ENCODE data around the gene STXBP1.

The STXBP1 gene

DNA sequence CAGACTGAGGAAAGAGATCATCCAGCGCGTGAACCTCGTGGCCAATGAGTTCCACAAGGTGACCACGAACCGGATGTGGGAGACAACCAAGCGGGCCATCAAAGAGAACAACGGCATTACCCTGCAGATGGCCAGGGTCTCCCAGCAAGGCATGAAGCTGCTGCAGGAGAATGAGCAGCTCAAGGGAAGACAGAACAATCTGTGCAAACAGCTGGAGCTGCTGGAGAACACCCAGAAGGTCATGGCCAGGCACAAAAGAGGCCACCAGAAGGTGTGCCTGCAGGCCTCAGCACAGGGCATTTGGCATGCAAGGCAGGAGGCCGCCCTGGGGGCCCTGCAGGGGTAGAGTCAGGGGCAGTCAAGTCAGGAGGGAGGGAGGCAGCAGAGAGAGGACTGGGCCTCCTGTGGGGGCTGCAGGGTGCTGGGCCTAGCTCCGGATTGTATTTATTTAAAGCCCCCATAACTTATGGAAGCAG lies 99.2 kb downstream of the STXBP1 start:
- TF ChIP-seq, protein P1, sequence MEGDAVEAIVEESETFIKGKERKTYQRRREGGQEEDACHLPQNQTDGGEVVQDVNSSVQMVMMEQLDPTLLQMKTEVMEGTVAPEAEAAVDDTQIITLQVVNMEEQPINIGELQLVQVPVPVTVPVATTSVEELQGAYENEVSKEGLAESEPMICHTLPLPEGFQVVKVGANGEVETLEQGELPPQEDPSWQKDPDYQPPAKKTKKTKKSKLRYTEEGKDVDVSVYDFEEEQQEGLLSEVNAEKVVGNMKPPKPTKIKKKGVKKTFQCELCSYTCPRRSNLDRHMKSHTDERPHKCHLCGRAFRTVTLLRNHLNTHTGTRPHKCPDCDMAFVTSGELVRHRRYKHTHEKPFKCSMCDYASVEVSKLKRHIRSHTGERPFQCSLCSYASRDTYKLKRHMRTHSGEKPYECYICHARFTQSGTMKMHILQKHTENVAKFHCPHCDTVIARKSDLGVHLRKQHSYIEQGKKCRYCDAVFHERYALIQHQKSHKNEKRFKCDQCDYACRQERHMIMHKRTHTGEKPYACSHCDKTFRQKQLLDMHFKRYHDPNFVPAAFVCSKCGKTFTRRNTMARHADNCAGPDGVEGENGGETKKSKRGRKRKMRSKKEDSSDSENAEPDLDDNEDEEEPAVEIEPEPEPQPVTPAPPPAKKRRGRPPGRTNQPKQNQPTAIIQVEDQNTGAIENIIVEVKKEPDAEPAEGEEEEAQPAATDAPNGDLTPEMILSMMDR (IDR thresholded peaks at IDR 0.05; ENCODE audit: low read depth, low read length): no peak
- H3K4me3 ChIP-seq (ENCODE audit: low read depth, low read length): no peak overlapping the region

DNA sequence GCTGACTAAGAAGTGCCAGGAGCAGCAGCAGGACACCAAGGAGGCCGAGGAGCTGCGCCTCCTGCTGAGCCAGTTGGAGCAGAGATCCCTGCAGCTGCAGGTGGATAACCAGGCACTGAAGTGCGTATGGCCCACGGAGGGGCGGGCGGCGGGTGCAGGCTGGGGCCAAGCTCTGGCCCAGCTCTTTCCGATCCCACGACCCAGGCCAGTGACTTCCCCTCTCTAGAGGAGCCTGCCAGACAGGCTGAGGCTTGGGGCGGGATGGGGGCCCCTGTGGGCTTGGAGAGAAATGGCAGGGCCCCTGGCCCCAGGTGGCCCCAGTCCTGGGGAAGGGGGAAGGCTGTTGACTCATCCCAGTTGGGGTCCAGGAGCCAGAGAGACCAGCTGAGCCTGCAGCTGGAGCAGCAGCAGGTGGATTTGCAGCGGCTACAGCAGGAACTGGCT lies 99.8 kb downstream of the STXBP1 start:
- no peak overlapping the region for H3K4me3 ChIP-seq (ENCODE audit: low read depth, low read length)
- TF ChIP-seq, protein P1 (IDR thresholded peaks at IDR 0.05; ENCODE audit: low read depth, low read length): no peak

DNA sequence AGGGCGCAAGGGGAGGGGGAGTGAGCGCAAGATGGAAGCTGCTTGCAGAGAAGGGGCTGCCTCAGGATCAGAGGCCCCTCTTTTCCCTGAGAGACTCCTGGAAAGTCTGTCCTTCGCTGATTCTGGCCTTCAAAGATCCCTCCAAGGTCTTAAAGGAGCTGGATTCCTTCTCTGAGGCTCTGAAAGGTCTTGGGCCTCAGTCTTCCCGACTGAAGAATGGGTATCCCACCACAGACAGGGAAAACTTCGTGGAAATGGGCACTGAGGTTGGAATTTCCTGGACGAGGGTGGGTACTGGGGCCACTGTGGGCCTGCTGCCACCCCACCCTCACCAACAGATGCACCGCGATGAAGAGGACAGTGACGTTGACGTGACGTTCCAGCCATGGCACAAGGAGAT lies 100.3 kb downstream of the STXBP1 start:
- TF ChIP-seq, protein P1 (IDR thresholded peaks at IDR 0.05; ENCODE audit: low read depth, low read length): no peak
- H3K4me3 ChIP-seq (ENCODE audit: low read depth, low read length): no peak overlapping the region

DNA sequence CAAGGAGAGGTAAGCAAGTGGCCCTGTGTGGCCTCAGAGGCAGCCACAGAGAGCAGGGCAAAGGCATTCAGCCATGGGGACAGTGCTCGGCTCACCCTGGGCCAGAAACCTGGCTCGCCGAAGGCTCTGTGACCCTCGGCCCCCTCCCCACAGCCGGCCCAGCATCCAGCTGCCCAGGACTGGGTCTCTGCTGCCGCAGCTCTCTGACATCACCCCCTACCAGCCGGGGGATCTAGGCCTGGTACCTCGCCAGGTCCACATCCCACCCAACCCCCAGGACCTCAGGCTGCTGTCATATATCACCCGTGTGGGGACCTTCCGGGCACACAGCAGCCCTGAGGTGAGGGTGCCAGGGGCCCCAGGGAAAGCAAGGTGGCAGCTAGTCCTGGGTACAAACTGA lies 100.8 kb downstream of the STXBP1 start:
- TF ChIP-seq, protein P1 (IDR thresholded peaks at IDR 0.05; ENCODE audit: low read depth, low read length): no peak
- no peak overlapping the region for H3K4me3 ChIP-seq (ENCODE audit: low read depth, low read length)

DNA sequence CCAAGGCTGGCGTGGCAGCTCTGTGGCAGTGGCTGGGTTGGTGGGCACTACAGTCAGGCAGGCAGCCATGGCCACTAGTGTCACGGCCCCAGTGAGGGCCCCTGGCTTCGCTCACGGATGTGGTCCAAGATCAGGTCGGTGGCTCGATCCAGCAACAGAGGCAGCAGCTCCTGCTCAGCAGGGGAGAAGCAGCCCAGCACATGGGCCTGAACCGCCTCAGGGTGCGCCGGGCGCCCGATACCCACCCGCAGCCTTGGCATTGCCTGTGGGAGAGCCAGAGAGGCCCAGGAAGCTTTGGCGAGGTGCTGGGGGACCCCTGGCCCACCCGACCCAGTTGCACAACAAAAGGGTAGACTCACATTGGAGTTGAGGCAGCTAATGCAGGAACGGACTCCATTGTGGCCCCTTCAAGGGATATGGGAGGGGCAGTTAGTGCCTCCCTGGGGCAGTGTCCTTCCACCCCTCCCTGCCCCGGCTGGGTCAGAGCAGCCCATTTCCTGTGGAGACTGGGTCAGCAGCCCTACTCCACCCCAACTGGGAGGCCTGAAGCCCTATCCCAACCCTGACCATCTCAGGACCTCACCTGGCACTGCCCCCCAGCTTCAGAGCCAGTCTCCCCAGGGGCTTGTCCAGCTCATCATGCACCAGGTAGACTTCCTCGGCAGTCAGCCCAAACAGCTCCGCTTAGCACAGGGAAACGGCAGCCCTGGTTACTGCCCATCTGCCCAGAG lies 102.1 kb downstream of the STXBP1 start:
- peak overlapping the region; percentile 86 for H3K4me3 ChIP-seq (ENCODE audit: low read depth, low read length)
- TF ChIP-seq, protein P1 (IDR thresholded peaks at IDR 0.05; ENCODE audit: low read depth, low read length): no peak

DNA sequence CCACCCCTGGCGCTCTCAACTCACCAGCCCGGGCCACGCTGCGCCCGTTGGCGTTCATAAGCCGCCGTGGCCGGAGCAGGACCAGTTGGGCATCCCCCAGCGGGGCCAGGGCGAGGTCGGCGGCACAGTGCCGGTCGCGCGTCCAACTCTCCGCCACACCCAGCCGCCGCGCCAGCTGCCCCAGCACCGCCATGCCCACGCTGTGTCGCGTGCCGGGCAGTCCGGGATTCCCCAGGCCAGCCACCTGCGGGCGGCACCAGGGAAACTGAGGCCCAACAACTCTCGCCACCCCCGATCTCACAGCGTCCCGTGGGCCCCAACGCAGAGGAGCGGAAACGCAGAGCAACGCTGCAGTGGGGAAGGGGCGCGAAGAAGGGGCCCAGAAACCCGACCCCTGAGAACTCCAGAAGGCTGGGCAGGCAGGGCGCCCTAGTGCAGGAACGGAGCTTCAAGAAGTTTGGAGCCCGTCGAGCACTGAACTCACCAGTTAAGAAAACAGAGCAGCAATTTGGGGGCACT lies 102.9 kb downstream of the STXBP1 start:
- peak overlapping the region; percentile 86 for H3K4me3 ChIP-seq (ENCODE audit: low read depth, low read length)
- TF ChIP-seq, protein P1 (IDR thresholded peaks at IDR 0.05; ENCODE audit: low read depth, low read length): no peak
